ELF-1 (cell line): ENCODE measurements around the gene PIAS4.

Experiments used
- DNase-seq: peaks from one replicate; pipeline ENCODE4 v3.0.0-alpha.2; 2016; ENCODE audit warnings: low read depth, low spot score

The PIAS4 gene

GRCh38 chr19:4077007-4077374 lies 69.5 kb downstream of the PIAS4 start:
- no peak for DNase-seq

GRCh38 chr19:4077800-4078684 lies 70.5 kb downstream of the PIAS4 start:
- DNase-seq: no peak

GRCh38 chr19:4080473-4080872 lies 72.9 kb downstream of the PIAS4 start:
- no peak for DNase-seq

GRCh38 chr19:4081441-4082129 lies 74.0 kb downstream of the PIAS4 start:
- DNase-seq: no peak

- no peak for DNase-seq
Measured at GRCh38 chr19:4082172-4082571, 74.6 kb downstream of the PIAS4 start.

GRCh38 chr19:4083677-4084546 lies 76.4 kb downstream of the PIAS4 start:
- peak; percentile 90 for DNase-seq

GRCh38 chr19:4084547-4084877 lies 77.0 kb downstream of the PIAS4 start:
- no peak for DNase-seq

- peak; percentile 70 for DNase-seq
Measured at GRCh38 chr19:4086411-4086867, 78.9 kb downstream of the PIAS4 start.

- no peak for DNase-seq
Measured at GRCh38 chr19:4087787-4088679, 80.5 kb downstream of the PIAS4 start.

GRCh38 chr19:4088975-4089374 lies 81.4 kb downstream of the PIAS4 start:
- DNase-seq: no peak
